K562 (cell line): ENCODE data around the gene SH3D21. TPM values are rescaled to one million over a fixed set of nuclear protein-coding genes. Genes with fewer than 3 reads are reported as not detected.
A peak's percentile ranks its signal among the peaks of the same experiment; 100 is the strongest.

Source experiments
- ATAC-seq: fragments of 200-7000 bp; cut with Tn5 transposase; 3 replicates; pipeline ENCODE4 v1.9.1; 2020; ENCODE audit warnings: moderate library complexity
- BruUV-seq: library from RNA; stranded (reverse); fragments of 400-500 nt; replicated peaks from 2 replicates; lab custom pipeline; 2021; lab: Mats Ljungman, UMichigan
- CTCF ChIA-PET: fragments of 300-600 bp; formaldehyde crosslinking; extraction: SDS; loops from one replicate; lab custom pipeline; 2021; ENCODE audit warnings: low intra/inter-chr PET ratio; lab: Yijun Ruan, JAX
- POLR2A ChIA-PET: fragments of 300-600, 350-650 bp; sonication (Branson Sonifier 250); formaldehyde crosslinking; extraction: SDS; loops from one replicate; lab custom pipeline; 2021; ENCODE audit warnings: antibody characterized with exemption, inconsistent platforms; lab: Yijun Ruan, JAX
- DNase-seq, 4 experiments: peaks; one replicate each; pipeline versions ENCODE4 v3.0.0 to v3.0.0-alpha.2; 2011 to 2018; ENCODE audit warnings: low spot score in 3 of 4, mixed read lengths in 3 of 4; ENCODE audit errors: extremely low read depth in 1 of 4
- FAIRE-seq: peaks from 2 replicates; lab custom pipeline; 2011; peaks lifted over from hg19 to GRCh38; lab: Jason Lieb, UNC
- H2AFZ ChIP-seq: 2 replicates; pipeline ENCODE4 v1.6.0; 2011; ENCODE audit warnings: low read depth, low read length, control low read depth, inconsistent platforms
- H3K27ac ChIP-seq: fragments of 200-600 bp; 3 replicates; pipeline ENCODE4 v1.8.0; 2011; ENCODE audit warnings: low read depth, mild to moderate bottlenecking, control low read depth, inconsistent platforms, low read length, moderate library complexity, mixed read lengths; ENCODE audit errors: extremely low read depth
- H3K27me3 ChIP-seq, 2 experiments: fragments of 300-600 bp in 1 of 2; 2 replicates in 1 of 2; 3 replicates in 1 of 2; pipeline versions ENCODE4 v1.6.0 to v1.8.0; 2011; ENCODE audit warnings: inconsistent platforms in 2 of 2, low read length in 2 of 2, mild to moderate bottlenecking in 1 of 2, mixed read lengths in 1 of 2, moderate library complexity in 1 of 2; ENCODE audit not compliant: control insufficient read depth in 2 of 2, insufficient read depth in 2 of 2
- H3K36me3 ChIP-seq: fragments of 300-600 bp; 3 replicates; pipeline ENCODE4 v1.8.0; 2011; ENCODE audit warnings: mild to moderate bottlenecking, low read length, inconsistent platforms; ENCODE audit not compliant: control insufficient read depth, insufficient read depth
- H3K4me1 ChIP-seq, 2 experiments: fragments of 200-600 bp in 1 of 2; replicated peaks in 1 of 2; 2 replicates in 1 of 2; 3 replicates in 1 of 2; pipeline versions ENCODE4 v1.5.1 to v1.8.0; 2011; ENCODE audit warnings: inconsistent platforms in 2 of 2, low read length in 2 of 2, mild to moderate bottlenecking in 1 of 2, mixed read lengths in 1 of 2, moderate library complexity in 1 of 2; ENCODE audit not compliant: control insufficient read depth in 2 of 2, insufficient read depth in 2 of 2
- H3K4me2 ChIP-seq: 2 replicates; pipeline ENCODE4 v1.6.1; 2011; ENCODE audit warnings: low read length, control low read depth, inconsistent platforms, mixed read lengths; ENCODE audit not compliant: insufficient read depth
- H3K4me3 ChIP-seq: fragments of 200-600 bp; sonication (generic), shearing (Covaris generic); 2 replicates; pipeline ENCODE4 v1.5.1; 2016; ENCODE audit warnings: control low read depth, inconsistent platforms
- H3K79me2 ChIP-seq: fragments of 200-600 bp; 3 replicates; pipeline ENCODE4 v1.8.0; 2011; ENCODE audit warnings: low read length, inconsistent platforms; ENCODE audit not compliant: control insufficient read depth, insufficient read depth
- H3K9ac ChIP-seq, 2 experiments: 2 replicates each; pipeline versions ENCODE4 v1.6.0 to v1.6.1; 2011; ENCODE audit warnings: low read depth in 2 of 2, low read length in 2 of 2, control low read depth in 1 of 2, inconsistent platforms in 1 of 2, mild to moderate bottlenecking in 1 of 2, mixed read lengths in 1 of 2; ENCODE audit not compliant: insufficient read depth in 1 of 2
- H3K9me1 ChIP-seq: one replicate; pipeline ENCODE4 v1.6.0; 2011; ENCODE audit warnings: inconsistent platforms, mild to moderate bottlenecking, low read length, moderate library complexity; ENCODE audit not compliant: control insufficient read depth, insufficient read depth
- H3K9me3 ChIP-seq: replicated peaks from 2 replicates; pipeline ENCODE4 v1.5.1; 2011; ENCODE audit warnings: low read depth, low read length, inconsistent platforms; ENCODE audit not compliant: control insufficient read depth, insufficient read depth
- H4K20me1 ChIP-seq: replicated peaks from 2 replicates; pipeline ENCODE4 v1.6.1; 2011; ENCODE audit warnings: low read length, inconsistent platforms, mixed read lengths; ENCODE audit not compliant: control insufficient read depth, insufficient read depth
- C11orf30 ChIP-seq: fragments of 450-650 bp; IDR thresholded peaks from 2 replicates; pipeline ENCODE4 v1.6.1; 2016; ENCODE audit warnings: low read depth, mild to moderate bottlenecking
- DPF2 ChIP-seq: fragments of 450-650 bp; IDR thresholded peaks from 2 replicates; pipeline ENCODE4 v1.6.1; 2016
- ETV6 ChIP-seq, 3 experiments: fragments of 150-350 bp in 1 of 3; sonication (generic) in 1 of 3; formaldehyde crosslinking in 1 of 3; IDR thresholded peaks; 2 replicates each; pipeline versions ENCODE4 v1.6.1 to v1.8.0; 2014 to 2022; ENCODE audit warnings: borderline replicate concordance in 2 of 3, low read depth in 2 of 3, antibody characterized with exemption in 1 of 3, low read length in 1 of 3, mild to moderate bottlenecking in 1 of 3, missing genetic modification reagents in 1 of 3
- FOSL1 ChIP-seq: fragments of 200-800 bp; sonication (Bioruptor generic); conservative IDR thresholded peaks from 2 replicates; pipeline ENCODE4 v1.6.1; 2016; ENCODE audit warnings: missing genetic modification characterization, missing compliant biosample characterization
- GATAD2A ChIP-seq: fragments of 450-650 bp; IDR thresholded peaks from 2 replicates; pipeline ENCODE4 v1.6.1; 2017
- ILF3 ChIP-seq: fragments of 450-650 bp; IDR thresholded peaks from 2 replicates; pipeline ENCODE4 v1.6.1; 2018; ENCODE audit warnings: antibody characterized with exemption, mild to moderate bottlenecking, moderate library complexity, borderline replicate concordance
- LARP7 ChIP-seq: fragments of 450-650 bp; IDR thresholded peaks from 2 replicates; pipeline ENCODE4 v1.6.1; 2016
- MAFG ChIP-seq: fragments of 450-650 bp; conservative IDR thresholded peaks from 2 replicates; pipeline ENCODE4 v1.6.1; 2016; ENCODE audit warnings: missing genetic modification characterization, missing compliant biosample characterization
- NFE2 ChIP-seq: IDR thresholded peaks from 2 replicates; pipeline ENCODE4 v1.6.1; 2014; ENCODE audit warnings: antibody characterized with exemption, low read depth
- SMC3 ChIP-seq: conservative IDR thresholded peaks from 2 replicates; pipeline ENCODE4 v1.6.1; 2011; ENCODE audit warnings: low read depth, low read length, improper control_type of control experiment; ENCODE audit not compliant: insufficient read depth
- TAF1 ChIP-seq: IDR thresholded peaks from 2 replicates; pipeline ENCODE4 v1.6.1; 2011; ENCODE audit warnings: mild to moderate bottlenecking, low read length, moderate library complexity; ENCODE audit not compliant: insufficient read depth, control insufficient read depth, severe bottlenecking; ENCODE audit errors: extremely low read depth
- VEZF1 ChIP-seq: fragments of 200-800 bp; sonication (Bioruptor generic); IDR thresholded peaks from 2 replicates; pipeline ENCODE4 v1.6.1; 2017; ENCODE audit warnings: missing genetic modification characterization, missing compliant biosample characterization
- ZNF316 ChIP-seq: fragments of 450-650 bp; IDR thresholded peaks from 2 replicates; pipeline ENCODE4 v1.6.1; 2016
- WGBS: fragments of 100-300 bp; shearing (Covaris generic); methylation state at CpG from one replicate; pipeline ENCODE4 v1.1.6; 2016; ENCODE audit warnings: low coverage, mixed read lengths; ENCODE audit not compliant: insufficient coverage; ENCODE audit errors: missing lambda C conversion rate; 5-methylcytosine and 5-hydroxymethylcytosine counted together
- in situ Hi-C: fragments of 300-500 bp; cut with MboI; formaldehyde crosslinking; loops from 4 replicates; pipeline ENCODE4 v1.15.0; 2018; ENCODE audit warnings: inconsistent platforms, mixed read lengths
- intact Hi-C: fragments of 100-400 bp; cut with micrococcal nuclease; formaldehyde crosslinking; loops from 2 replicates; pipeline ENCODE4 v1.14.2; 2022
- polyA plus RNA-seq, 8 experiments: library from polyadenylated mRNA; depleted of rRNA in 4 of 8; stranded (reverse) in 5 of 8; unstranded in 3 of 8; fragments of >200 nt; fragmentation: Nextera tagmentation in 2 of 8; fragmentation: Illumina TruSeq in 1 of 8; extraction: Ambion mirVana in 2 of 8; extraction: Trizol in 1 of 8; gene quantifications; 2 replicates each; pipeline versions ENCODE4 v1.2.1 to v1.2.3, GENCODE V29; 2011 to 2014; ENCODE audit warnings: inconsistent platforms in 1 of 8, missing spikeins in 1 of 8
- total RNA-seq, 7 experiments: library from RNA; depleted of rRNA in 6 of 7; stranded (reverse); fragments of >200 nt in 6 of 7; fragmentation: Illumina TruSeq in 2 of 7; extraction: Trizol in 2 of 7; gene quantifications; 2 replicates each; pipeline versions ENCODE4 v1.2.1 to v1.2.3, GENCODE V29; 2011 to 2021; ENCODE audit warnings: low replicate concordance in 1 of 7
- TF ChIP-seq, protein P1 (sequence below): sonication (generic); formaldehyde crosslinking; IDR thresholded peaks from 2 replicates; pipeline ENCODE4 v1.8.1; 2023; ENCODE audit warnings: mild to moderate bottlenecking, missing genetic modification reagents

SH3D21 gene
- total and polyA plus RNA-seq, 9 of the 15 experiments (the other 6 are each of a cell fraction or from before 2014, with no cell fraction given), result 0.01 to 4.7 (median 1.8) TPM

DNA sequence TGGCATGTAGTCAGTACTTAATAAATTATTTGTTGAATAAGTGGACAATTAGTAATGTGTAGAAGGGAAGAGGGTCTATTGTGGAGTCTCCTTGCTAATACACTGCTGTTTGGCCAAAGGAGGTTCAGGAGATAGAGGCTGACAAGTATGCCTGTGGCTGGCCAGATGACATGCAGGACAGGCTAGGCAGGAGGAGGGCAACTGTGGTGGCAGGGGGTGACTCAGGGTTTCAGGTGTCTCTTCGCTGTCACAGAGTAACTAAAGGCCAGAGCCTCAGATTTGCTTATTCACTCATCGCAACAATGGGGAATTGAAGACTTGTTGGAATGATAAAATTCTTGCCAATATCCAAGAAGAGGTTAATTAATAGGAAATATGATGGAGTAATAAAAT, 48.8 kb upstream of the SH3D21 start:
- Histone ChIP-seq H3K4me1 (peaks cover 0 to 11% of the 10 kb centered on the region in 2 experiments; a peak in 3 of 5 replicates), H2AFZ (no peak overlapping the region), H3K9ac (no peak overlapping the region), H4K20me1 (peaks cover 18% of the 10 kb centered on the region; the same call in 1 of the 2 replicates), H3K27ac (peak overlapping the region; percentile 29; the same call in 1 of the 3 replicates), H3K36me3 (peaks cover 79% of the 10 kb centered on the region), H3K4me2 (no peak overlapping the region), H3K4me3 (no peak overlapping the region), H3K79me2 (peaks cover 83% of the 10 kb centered on the region), H3K27me3 (no peaks in the 10 kb centered on the region), H3K9me3 (no peaks in the 10 kb centered on the region), H3K9me1 (no peaks in the 10 kb centered on the region)
- peak; percentile 71 for ATAC-seq
- intact Hi-C loops, result no loop called here
- peak in 3 of 4 experiments; percentile 39 to 47 (median 40) for DNase-seq
- BruUV-seq, result no TSS peak
- FAIRE-seq, result no peak
- ChIA-PET POLR2A (interaction anchor here (1.4 kb wide), 1 partner anchor 33 kb away, joined by 4 read pairs; the partner anchor contains the start of gene THRAP3), CTCF (no interaction called here)
- TF ChIP-seq NFE2 (peak; percentile 61), C11orf30 (peak; percentile 29; the same call in 1 of the 2 replicates), FOSL1 (tag) (no peak), DPF2 (peak; percentile 37; the same call in 1 of the 2 replicates), VEZF1 (CRISPR knock-in tag) (no peak), ETV6 (IDR thresholded peaks at IDR 0.05; ENCODE audit: borderline replicate concordance in 1 of 2, low read depth in 2 of 2, low read length in 1 of 2) (no peak), ETV6 (CRISPR knock-in tag; IDR thresholded peaks at IDR 0.05; ENCODE audit: borderline replicate concordance) (no peak), GATAD2A (no peak), ZNF316 (peak; percentile 78), ILF3 (no peak), TAF1 (no peak), LARP7 (no peak), MAFG (tag) (peak; percentile 49; the same call in 1 of the 2 replicates), SMC3 (no peak)
- TF ChIP-seq, protein P1, sequence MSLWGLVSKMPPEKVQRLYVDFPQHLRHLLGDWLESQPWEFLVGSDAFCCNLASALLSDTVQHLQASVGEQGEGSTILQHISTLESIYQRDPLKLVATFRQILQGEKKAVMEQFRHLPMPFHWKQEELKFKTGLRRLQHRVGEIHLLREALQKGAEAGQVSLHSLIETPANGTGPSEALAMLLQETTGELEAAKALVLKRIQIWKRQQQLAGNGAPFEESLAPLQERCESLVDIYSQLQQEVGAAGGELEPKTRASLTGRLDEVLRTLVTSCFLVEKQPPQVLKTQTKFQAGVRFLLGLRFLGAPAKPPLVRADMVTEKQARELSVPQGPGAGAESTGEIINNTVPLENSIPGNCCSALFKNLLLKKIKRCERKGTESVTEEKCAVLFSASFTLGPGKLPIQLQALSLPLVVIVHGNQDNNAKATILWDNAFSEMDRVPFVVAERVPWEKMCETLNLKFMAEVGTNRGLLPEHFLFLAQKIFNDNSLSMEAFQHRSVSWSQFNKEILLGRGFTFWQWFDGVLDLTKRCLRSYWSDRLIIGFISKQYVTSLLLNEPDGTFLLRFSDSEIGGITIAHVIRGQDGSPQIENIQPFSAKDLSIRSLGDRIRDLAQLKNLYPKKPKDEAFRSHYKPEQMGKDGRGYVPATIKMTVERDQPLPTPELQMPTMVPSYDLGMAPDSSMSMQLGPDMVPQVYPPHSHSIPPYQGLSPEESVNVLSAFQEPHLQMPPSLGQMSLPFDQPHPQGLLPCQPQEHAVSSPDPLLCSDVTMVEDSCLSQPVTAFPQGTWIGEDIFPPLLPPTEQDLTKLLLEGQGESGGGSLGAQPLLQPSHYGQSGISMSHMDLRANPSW (CRISPR knock-in tag), result 0 out of 2 replicates have a peak, but pooled peaks have one; percentile 44
- in situ Hi-C loops, result no loop called here
- WGBS, result 70% methylated on average over 2 of the region's 2 CpGs
